Measurements from ENCODE around the gene NEK1.

GRCh38 chr4:169369634-169370033 lies 242.7 kb downstream of the NEK1 start:
- no peak for TF ChIP-seq POLR2AphosphoS5 (IDR thresholded peaks at IDR 0.05; ENCODE audit: low read depth, low read length)
- no peak for TF ChIP-seq POLR2A (IDR thresholded peaks at IDR 0.05; ENCODE audit: low read depth, low read length)
- no peak for TF ChIP-seq TAF1 (IDR thresholded peaks at IDR 0.05; ENCODE audit: borderline replicate concordance, low read depth, low read length)
